ENCODE measurements around the gene TIFAB. TPM values are rescaled to one million over a fixed set of nuclear protein-coding genes. Genes with fewer than 3 reads are reported as not detected.

Gene TIFAB
- polyA plus RNA-seq, 2 of the 4 experiments (the other 2 are of a cell fraction), result not detected

DNA sequence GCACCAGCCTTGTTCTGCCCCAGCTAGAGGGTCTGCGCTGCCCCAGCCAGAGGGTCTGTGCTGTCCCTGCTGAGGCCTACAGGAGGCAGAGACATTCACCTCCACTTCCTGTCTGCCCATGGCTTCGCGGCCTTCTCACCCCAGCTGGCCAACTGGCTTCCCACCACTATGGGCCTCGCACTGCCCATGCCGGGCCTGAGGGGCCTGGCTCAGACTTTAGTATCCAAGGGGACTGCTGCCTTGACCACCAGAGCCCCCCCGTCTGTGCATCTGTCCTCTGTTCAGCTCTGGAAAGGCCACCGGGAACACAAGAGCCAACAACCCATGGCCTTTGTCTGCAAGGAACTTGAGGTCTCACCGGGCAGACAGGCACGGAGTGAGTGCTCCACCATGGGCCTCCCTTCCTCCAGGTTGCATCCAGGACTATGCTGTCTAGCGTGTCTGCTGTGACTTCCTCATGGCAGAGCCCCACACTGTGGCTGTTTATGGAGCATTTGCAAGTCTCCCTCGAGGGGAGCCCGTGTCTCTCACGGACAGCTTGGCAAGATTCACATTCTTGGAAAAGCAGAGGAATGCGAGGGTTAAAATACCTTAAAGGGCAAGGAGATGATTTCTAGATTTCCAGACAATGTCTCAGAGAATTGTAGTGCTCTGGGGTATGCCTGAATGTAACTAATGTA lies 6.7 kb downstream of the TIFAB start:
- Histone ChIP-seq H3K4me3 (no peak overlapping the region), H3K27ac (no peak overlapping the region), H3K4me2 (no peak overlapping the region), H3K4me1 (no peaks in the 10 kb centered on the region), H3K9me3 (no peaks in the 10 kb centered on the region)
- DNase-seq (ENCODE audit: low read depth in 1 of 2, low spot score in 1 of 2) (no peak), FAIRE-seq (no peak), ATAC-seq (no peak)
- TF ChIP-seq JUNB (IDR thresholded peaks at IDR 0.05) (no peak), EP300 (IDR thresholded peaks at IDR 0.05) (no peak), CHD2 (IDR thresholded peaks at IDR 0.05; ENCODE audit: low read length, partially characterized antibody) (no peak), GATA3 (IDR thresholded peaks at IDR 0.05; ENCODE audit: borderline replicate concordance) (no peak), TP53 (CRISPR knock-in tag; IDR thresholded peaks at IDR 0.05) (no peak), BHLHE40 (IDR thresholded peaks at IDR 0.05; ENCODE audit: low read depth, low read length) (no peak)
- 69% methylated on average over 12 of the region's 14 CpGs for WGBS (ENCODE audit: missing lambda C conversion rate)
- ChIA-PET POLR2A (no interaction called here), CTCF (interaction anchor here (4.9 to 37.5 kb wide), 5 partner anchors 12 to 116 kb away, joined by 20 to 1932 read pairs (median 43); no protein-coding TSS in a partner anchor)

DNA sequence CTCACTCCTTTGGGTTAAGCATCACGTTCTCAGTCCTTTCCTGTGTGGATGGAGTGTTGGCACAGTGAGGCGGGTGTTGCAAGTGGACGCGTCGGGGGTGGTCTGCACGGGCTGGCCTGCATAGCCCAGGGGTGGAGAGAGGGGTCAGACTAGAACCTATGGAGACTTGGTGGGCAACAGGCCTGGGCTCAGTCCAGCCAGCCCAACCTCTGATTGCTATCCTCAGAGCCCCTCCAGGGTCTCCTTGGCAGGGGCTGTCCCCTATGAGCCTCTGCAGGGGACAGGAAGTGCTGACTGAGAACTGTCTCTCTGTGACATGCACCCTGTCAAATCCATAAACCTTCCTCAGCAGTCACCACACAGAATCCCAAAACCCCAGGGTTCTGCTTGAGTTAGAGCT lies 7.3 kb downstream of the TIFAB start:
- no peak for FAIRE-seq
- Histone ChIP-seq H3K4me3 (no peak overlapping the region), H3K27ac (no peak overlapping the region), H3K4me1 (no peaks in the 10 kb centered on the region), H3K4me2 (no peak overlapping the region), H3K9me3 (no peaks in the 10 kb centered on the region)
- CTCF ChIA-PET, result interaction anchor here (4.9 to 37.5 kb wide), 4 partner anchors 13 to 116 kb away, joined by 20 to 1932 read pairs (median 52); no protein-coding TSS in a partner anchor
- TF ChIP-seq KDM1A (IDR thresholded peaks at IDR 0.05; ENCODE audit: low read depth) (no peak), ELK1 (IDR thresholded peaks at IDR 0.05; ENCODE audit: low read depth, low read length) (no peak), POLR2AphosphoS2 (conservative IDR thresholded peaks at IDR 0.05; ENCODE audit: low read length) (no peak), HOXB13 (CRISPR knock-in tag; IDR thresholded peaks at IDR 0.05; ENCODE audit: low read depth) (no peak), ZNF302 (CRISPR knock-in tag; IDR thresholded peaks at IDR 0.05) (no peak), HOXB5 (CRISPR knock-in tag; IDR thresholded peaks at IDR 0.05) (no peak), MAFK (IDR thresholded peaks at IDR 0.05; ENCODE audit: partially characterized antibody) (no peak), TP53 (CRISPR knock-in tag; IDR thresholded peaks at IDR 0.05) (no peak), NR3C1 (IDR thresholded peaks at IDR 0.05) (no peak), EP300 (IDR thresholded peaks at IDR 0.05) (no peak), MYC (IDR thresholded peaks at IDR 0.05; ENCODE audit: borderline replicate concordance, low read length) (no peak), SREBF2 (IDR thresholded peaks at IDR 0.05) (no peak), HDAC2 (IDR thresholded peaks at IDR 0.05) (no peak), CHD4 (IDR thresholded peaks at IDR 0.05; ENCODE audit: borderline replicate concordance) (no peak), USF2 (IDR thresholded peaks at IDR 0.05) (no peak)
- TF ChIP-seq, protein P1, sequence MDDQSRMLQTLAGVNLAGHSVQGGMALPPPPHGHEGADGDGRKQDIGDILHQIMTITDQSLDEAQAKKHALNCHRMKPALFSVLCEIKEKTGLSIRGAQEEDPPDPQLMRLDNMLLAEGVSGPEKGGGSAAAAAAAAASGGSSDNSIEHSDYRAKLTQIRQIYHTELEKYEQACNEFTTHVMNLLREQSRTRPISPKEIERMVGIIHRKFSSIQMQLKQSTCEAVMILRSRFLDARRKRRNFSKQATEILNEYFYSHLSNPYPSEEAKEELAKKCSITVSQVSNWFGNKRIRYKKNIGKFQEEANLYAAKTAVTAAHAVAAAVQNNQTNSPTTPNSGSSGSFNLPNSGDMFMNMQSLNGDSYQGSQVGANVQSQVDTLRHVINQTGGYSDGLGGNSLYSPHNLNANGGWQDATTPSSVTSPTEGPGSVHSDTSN (IDR thresholded peaks at IDR 0.05), result no peak
- TF ChIP-seq, protein P2, sequence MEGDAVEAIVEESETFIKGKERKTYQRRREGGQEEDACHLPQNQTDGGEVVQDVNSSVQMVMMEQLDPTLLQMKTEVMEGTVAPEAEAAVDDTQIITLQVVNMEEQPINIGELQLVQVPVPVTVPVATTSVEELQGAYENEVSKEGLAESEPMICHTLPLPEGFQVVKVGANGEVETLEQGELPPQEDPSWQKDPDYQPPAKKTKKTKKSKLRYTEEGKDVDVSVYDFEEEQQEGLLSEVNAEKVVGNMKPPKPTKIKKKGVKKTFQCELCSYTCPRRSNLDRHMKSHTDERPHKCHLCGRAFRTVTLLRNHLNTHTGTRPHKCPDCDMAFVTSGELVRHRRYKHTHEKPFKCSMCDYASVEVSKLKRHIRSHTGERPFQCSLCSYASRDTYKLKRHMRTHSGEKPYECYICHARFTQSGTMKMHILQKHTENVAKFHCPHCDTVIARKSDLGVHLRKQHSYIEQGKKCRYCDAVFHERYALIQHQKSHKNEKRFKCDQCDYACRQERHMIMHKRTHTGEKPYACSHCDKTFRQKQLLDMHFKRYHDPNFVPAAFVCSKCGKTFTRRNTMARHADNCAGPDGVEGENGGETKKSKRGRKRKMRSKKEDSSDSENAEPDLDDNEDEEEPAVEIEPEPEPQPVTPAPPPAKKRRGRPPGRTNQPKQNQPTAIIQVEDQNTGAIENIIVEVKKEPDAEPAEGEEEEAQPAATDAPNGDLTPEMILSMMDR (IDR thresholded peaks at IDR 0.05), result no peak
- TF ChIP-seq, protein P3, sequence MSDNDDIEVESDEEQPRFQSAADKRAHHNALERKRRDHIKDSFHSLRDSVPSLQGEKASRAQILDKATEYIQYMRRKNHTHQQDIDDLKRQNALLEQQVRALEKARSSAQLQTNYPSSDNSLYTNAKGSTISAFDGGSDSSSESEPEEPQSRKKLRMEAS (IDR thresholded peaks at IDR 0.05), result no peak
- WGBS (ENCODE audit: missing lambda C conversion rate), result 82% methylated on average over 6 of the region's 6 CpGs
- no peak for DNase-seq (ENCODE audit: low read depth in 1 of 2, low spot score in 1 of 2)
- POLR2A ChIA-PET, result no interaction called here
- ATAC-seq, result no peak
